ENCODE results near the gene TCERG1L.

Gene TCERG1L

GRCh38 chr10:131221632-131222277 is 89.8 kb downstream of the TCERG1L start:
- no peak for DNase-seq

- no peak for DNase-seq
Measured at GRCh38 chr10:131220601-131221171, 90.8 kb downstream of the TCERG1L start.

GRCh38 chr10:131219955-131220489 is 91.5 kb downstream of the TCERG1L start:
- no peak for DNase-seq

- no peak for DNase-seq
Measured at GRCh38 chr10:131219584-131219886, 92.0 kb downstream of the TCERG1L start.

GRCh38 chr10:131218811-131219583 is 92.5 kb downstream of the TCERG1L start:
- DNase-seq: no peak

- DNase-seq: no peak
Measured at GRCh38 chr10:131216681-131217230, 94.8 kb downstream of the TCERG1L start.

GRCh38 chr10:131215776-131216175 is 95.7 kb downstream of the TCERG1L start:
- no peak for DNase-seq

- no peak for DNase-seq
Measured at GRCh38 chr10:131214521-131215244, 96.8 kb downstream of the TCERG1L start.

- DNase-seq: no peak
Measured at GRCh38 chr10:131213741-131214505, 97.6 kb downstream of the TCERG1L start.

- DNase-seq: no peak
Measured at GRCh38 chr10:131212763-131213325, 98.7 kb downstream of the TCERG1L start.

GRCh38 chr10:131211965-131212619 is 99.4 kb downstream of the TCERG1L start:
- DNase-seq: no peak

GRCh38 chr10:131211559-131211958 is 100.0 kb downstream of the TCERG1L start:
- no peak for DNase-seq

GRCh38 chr10:131211146-131211545 is 100.4 kb downstream of the TCERG1L start:
- no peak for DNase-seq

- no peak for DNase-seq
Measured at GRCh38 chr10:131210181-131210580, 101.3 kb downstream of the TCERG1L start.

- DNase-seq: no peak
Measured at GRCh38 chr10:131207584-131208532, 103.7 kb downstream of the TCERG1L start.

GRCh38 chr10:131207176-131207575 is 104.3 kb downstream of the TCERG1L start:
- DNase-seq: no peak

GRCh38 chr10:131206111-131206995 is 105.2 kb downstream of the TCERG1L start:
- DNase-seq: no peak

GRCh38 chr10:131205556-131205955 is 106.0 kb downstream of the TCERG1L start:
- DNase-seq: no peak
